Effector memory CD4-positive, alpha-beta T cell (primary cell): Measurements from ENCODE around the gene COQ4.

Experiments used
- DNase-seq, 3 donors: peaks; one replicate each; pipeline ENCODE4 v3.0.0-alpha.2; 2020
- H3K27ac ChIP-seq: 2 replicates; pipeline ENCODE4 v1.7.0; 2013; ENCODE audit warnings: mild to moderate bottlenecking, low read length, moderate library complexity; ENCODE audit not compliant: insufficient read depth, poor library complexity, severe bottlenecking
- H3K27me3 ChIP-seq: replicated peaks from 2 replicates; pipeline ENCODE4 v1.7.0; 2013; ENCODE audit warnings: mild to moderate bottlenecking, low read length; ENCODE audit not compliant: insufficient read depth, control insufficient read depth, poor library complexity, severe bottlenecking
- H3K36me3 ChIP-seq: 2 replicates; pipeline ENCODE4 v1.7.0; 2013; ENCODE audit warnings: mild to moderate bottlenecking, low read length, moderate library complexity; ENCODE audit not compliant: control insufficient read depth, insufficient read depth
- H3K4me1 ChIP-seq: 2 replicates; pipeline ENCODE4 v1.7.0; 2013; ENCODE audit warnings: low read length, mild to moderate bottlenecking; ENCODE audit not compliant: control insufficient read depth, insufficient read depth, poor library complexity, severe bottlenecking
- H3K4me3 ChIP-seq: 2 replicates; pipeline ENCODE4 v1.7.0; 2013; ENCODE audit warnings: low read length, low read depth, mild to moderate bottlenecking; ENCODE audit not compliant: insufficient read depth, poor library complexity, severe bottlenecking
- H3K9me3 ChIP-seq: 2 replicates; pipeline ENCODE4 v1.7.0; 2013; ENCODE audit warnings: mild to moderate bottlenecking, low read length, moderate library complexity; ENCODE audit not compliant: control insufficient read depth

COQ4 gene

DNA sequence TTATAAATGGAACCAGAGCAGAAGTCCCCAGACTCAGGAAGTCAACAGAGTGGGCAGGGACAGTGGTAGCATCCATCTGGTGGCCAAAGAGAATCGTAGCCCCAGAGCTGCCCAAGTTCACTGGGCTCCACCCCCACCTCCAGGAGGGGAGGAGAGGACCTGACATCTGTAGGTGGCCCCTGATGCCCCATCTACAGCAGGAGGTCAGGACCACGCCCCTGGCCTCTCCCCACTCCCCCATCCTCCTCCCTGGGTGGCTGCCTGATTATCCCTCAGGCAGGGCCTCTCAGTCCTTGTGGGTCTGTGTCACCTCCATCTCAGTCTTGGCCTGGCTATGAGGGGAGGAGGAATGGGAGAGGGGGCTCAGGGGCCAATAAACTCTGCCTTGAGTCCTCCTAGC is 38.2 kb downstream of the COQ4 start:
- H3K4me1 ChIP-seq: no peaks in the 10 kb centered on the region
- DNase-seq: no peak
- no peaks in the 10 kb centered on the region for H3K27me3 ChIP-seq
- H3K4me3 ChIP-seq: no peak overlapping the region
- H3K36me3 ChIP-seq: no peaks in the 10 kb centered on the region
- no peaks in the 10 kb centered on the region for H3K9me3 ChIP-seq
- no peak overlapping the region for H3K27ac ChIP-seq

DNA sequence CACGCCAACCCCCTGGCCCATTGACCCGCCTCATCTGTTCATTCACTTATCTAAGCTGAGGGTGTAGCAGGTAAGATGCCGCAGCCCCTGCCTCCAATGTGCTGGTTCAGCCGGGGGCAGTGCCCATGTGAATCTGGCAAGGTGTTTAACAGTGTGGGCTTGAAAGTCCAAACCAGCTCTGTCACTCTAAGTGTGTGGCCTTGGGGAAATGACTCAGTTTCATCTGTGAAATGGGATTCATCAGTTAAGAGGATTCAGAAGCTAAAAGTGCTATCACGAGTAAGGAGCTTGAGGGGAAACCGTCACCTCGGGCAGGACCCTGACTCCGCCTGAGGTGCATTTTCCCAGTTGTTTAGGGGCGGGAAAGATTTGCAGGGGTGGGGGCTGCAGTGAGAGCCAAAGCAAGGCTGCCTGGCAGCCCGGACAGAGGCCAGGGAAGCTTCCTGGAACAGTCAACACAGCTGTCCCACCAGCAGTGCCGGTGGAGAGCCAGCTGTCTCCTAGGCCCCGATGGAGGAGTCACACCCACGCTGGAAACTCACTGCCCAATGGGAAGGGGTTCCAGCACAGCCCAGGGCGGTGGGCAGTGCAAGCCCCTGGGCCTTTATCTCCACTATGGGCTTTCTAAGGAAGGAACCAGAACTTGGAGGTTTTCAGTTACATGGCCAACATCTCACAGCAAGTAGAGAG is 38.8 kb downstream of the COQ4 start:
- no peak overlapping the region for H3K27ac ChIP-seq
- H3K36me3 ChIP-seq: no peaks in the 10 kb centered on the region
- no peak for DNase-seq
- peak overlapping the region; percentile 42 for H3K4me3 ChIP-seq
- H3K27me3 ChIP-seq: no peaks in the 10 kb centered on the region
- no peaks in the 10 kb centered on the region for H3K9me3 ChIP-seq
- H3K4me1 ChIP-seq: no peaks in the 10 kb centered on the region

GRCh38 chr9:128361986-128362646 is 39.5 kb downstream of the COQ4 start:
- Histone ChIP-seq H3K4me3 (peak overlapping the region; percentile 42), H3K27me3 (no peaks in the 10 kb centered on the region), H3K4me1 (no peaks in the 10 kb centered on the region), H3K27ac (peak overlapping the region; percentile 25), H3K9me3 (no peaks in the 10 kb centered on the region), H3K36me3 (no peaks in the 10 kb centered on the region)
- peak; percentile 36 to 46 (median 45) for DNase-seq

DNA sequence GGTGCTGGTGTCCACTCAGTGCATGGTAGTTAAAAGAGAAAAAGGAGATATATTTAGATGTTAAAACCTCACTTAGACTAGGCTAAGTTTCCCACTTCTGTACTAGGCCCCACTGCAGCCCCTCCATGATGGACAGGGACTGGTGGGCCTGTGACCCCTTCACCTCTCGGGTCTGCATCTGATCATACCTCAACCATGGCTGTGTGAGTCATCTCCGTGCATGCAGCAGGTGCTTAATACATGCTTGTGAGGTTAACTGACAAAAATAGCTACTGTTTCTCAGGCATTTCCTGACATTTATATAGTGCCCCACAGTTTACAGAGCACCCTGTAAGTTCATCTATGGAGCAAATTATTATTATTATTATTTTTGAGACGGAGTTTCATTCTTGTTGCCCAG is 40.1 kb downstream of the COQ4 start:
- H3K4me1 ChIP-seq: no peaks in the 10 kb centered on the region
- H3K27me3 ChIP-seq: no peaks in the 10 kb centered on the region
- no peak overlapping the region for H3K4me3 ChIP-seq
- no peaks in the 10 kb centered on the region for H3K9me3 ChIP-seq
- H3K27ac ChIP-seq: peak overlapping the region; percentile 4
- H3K36me3 ChIP-seq: no peaks in the 10 kb centered on the region
- DNase-seq: no peak

- H3K4me3 ChIP-seq: no peak overlapping the region
- H3K4me1 ChIP-seq: peaks cover 4% of the 10 kb centered on the region
Measured at GRCh38 chr9:128365525-128365924, 42.9 kb downstream of the COQ4 start.

GRCh38 chr9:128369024-128369706 is 46.5 kb downstream of the COQ4 start:
- DNase-seq: no peak
- peaks cover 7% of the 10 kb centered on the region for H3K4me1 ChIP-seq
- H3K27me3 ChIP-seq: no peaks in the 10 kb centered on the region
- no peak overlapping the region for H3K4me3 ChIP-seq
- H3K27ac ChIP-seq: no peak overlapping the region
- H3K9me3 ChIP-seq: no peaks in the 10 kb centered on the region
- H3K36me3 ChIP-seq: peaks cover 9% of the 10 kb centered on the region

More at GRCh38 chr9:128365525-128365924, 42.9 kb downstream of the COQ4 start:
- DNase-seq: no peak
- no peaks in the 10 kb centered on the region for H3K27me3 ChIP-seq
- H3K27ac ChIP-seq: no peak overlapping the region
- H3K9me3 ChIP-seq: no peaks in the 10 kb centered on the region
- no peaks in the 10 kb centered on the region for H3K36me3 ChIP-seq

DNA sequence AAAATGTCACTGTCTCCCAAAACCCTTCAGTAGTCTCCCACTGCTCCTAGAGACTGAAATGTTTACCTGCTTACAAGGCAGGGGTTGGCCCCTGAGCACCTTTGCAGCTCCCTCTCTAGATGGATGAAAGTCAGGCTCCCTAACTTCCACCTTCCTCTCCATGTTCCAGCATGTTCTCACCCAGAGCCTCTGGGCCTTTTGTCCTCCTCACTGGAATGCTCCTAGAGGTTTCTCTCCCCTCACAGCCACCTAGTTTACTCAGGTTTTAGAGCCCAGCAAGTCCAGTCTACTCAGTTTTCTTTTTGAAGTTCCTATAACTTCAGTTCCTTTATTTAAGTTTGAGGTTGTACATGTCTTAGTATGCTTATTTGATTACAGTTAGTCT is 47.7 kb downstream of the COQ4 start:
- peak overlapping the region; percentile 74 for H3K4me3 ChIP-seq
- H3K27me3 ChIP-seq: no peaks in the 10 kb centered on the region
- H3K36me3 ChIP-seq: peaks cover 17% of the 10 kb centered on the region
- peaks cover 7% of the 10 kb centered on the region for H3K4me1 ChIP-seq
- H3K27ac ChIP-seq: peak overlapping the region; percentile 90
- no peaks in the 10 kb centered on the region for H3K9me3 ChIP-seq
- DNase-seq: no peak

- H3K9me3 ChIP-seq: no peaks in the 10 kb centered on the region
- DNase-seq: peak; percentile 91 to 97 (median 94)
- H3K4me3 ChIP-seq: peak within 1 kb of the TSS; percentile 74
- H3K4me1 ChIP-seq: peaks cover 7% of the 10 kb centered on the region
- peaks cover 17% of the 10 kb centered on the region for H3K36me3 ChIP-seq
- H3K27ac ChIP-seq: peak within 1 kb of the TSS; percentile 90
- no peaks in the 10 kb centered on the region for H3K27me3 ChIP-seq
Measured at GRCh38 chr9:128370752-128371629, 48.4 kb downstream of the COQ4 start, which contains the start of gene URM1. TSS of gene URM1 (plus strand) at chr9:128371374. CDS start at chr9:128371381, 7 bp downstream.

GRCh38 chr9:128371630-128372117 is 49.0 kb downstream of the COQ4 start:
- Histone ChIP-seq H3K4me3 (peak overlapping the region; percentile 74), H3K9me3 (no peaks in the 10 kb centered on the region), H3K27ac (peak overlapping the region; percentile 90), H3K36me3 (peaks cover 17% of the 10 kb centered on the region), H3K27me3 (no peaks in the 10 kb centered on the region), H3K4me1 (peaks cover 7% of the 10 kb centered on the region)
- no peak for DNase-seq
